C4-2B (cell line): Measurements from ENCODE around the gene TAF7.

Experiments
- H3K27ac ChIP-seq: fragments of 450-650 bp; 2 replicates; pipeline ENCODE4 v1.5.1; 2017
- ZFX ChIP-seq: fragments of 450-650 bp; IDR thresholded peaks from 2 replicates; pipeline ENCODE4 v1.6.1; 2017
- TF ChIP-seq, protein P1 (sequence below): fragments of 450-650 bp; conservative IDR thresholded peaks from 2 replicates; pipeline ENCODE4 v1.5.1; 2017; ENCODE audit warnings: mild to moderate bottlenecking

The TAF7 gene

DNA sequence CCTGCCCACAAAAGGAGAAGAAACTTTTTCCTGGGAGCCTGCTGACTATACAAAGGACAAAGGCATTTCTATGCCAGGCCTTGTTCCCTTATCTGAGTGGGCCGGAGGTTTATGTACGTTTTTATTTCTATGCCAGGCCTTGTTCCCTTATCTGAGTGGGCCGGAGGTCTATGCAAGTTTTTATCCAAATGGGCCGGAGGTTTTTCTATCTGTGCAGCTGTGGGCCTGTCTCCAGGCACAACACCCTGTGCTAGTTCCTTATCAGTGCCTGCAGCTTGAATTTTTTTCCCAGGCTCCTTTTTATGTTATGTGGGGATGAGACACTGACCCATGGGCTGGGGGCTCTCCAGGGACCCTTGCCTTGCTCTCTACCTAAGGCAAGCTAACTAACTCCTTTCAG lies 22.2 kb downstream of the TAF7 start:
- TF ChIP-seq, protein P1, sequence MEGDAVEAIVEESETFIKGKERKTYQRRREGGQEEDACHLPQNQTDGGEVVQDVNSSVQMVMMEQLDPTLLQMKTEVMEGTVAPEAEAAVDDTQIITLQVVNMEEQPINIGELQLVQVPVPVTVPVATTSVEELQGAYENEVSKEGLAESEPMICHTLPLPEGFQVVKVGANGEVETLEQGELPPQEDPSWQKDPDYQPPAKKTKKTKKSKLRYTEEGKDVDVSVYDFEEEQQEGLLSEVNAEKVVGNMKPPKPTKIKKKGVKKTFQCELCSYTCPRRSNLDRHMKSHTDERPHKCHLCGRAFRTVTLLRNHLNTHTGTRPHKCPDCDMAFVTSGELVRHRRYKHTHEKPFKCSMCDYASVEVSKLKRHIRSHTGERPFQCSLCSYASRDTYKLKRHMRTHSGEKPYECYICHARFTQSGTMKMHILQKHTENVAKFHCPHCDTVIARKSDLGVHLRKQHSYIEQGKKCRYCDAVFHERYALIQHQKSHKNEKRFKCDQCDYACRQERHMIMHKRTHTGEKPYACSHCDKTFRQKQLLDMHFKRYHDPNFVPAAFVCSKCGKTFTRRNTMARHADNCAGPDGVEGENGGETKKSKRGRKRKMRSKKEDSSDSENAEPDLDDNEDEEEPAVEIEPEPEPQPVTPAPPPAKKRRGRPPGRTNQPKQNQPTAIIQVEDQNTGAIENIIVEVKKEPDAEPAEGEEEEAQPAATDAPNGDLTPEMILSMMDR: no peak
- no peak for TF ChIP-seq ZFX
- H3K27ac ChIP-seq: no peak overlapping the region

DNA sequence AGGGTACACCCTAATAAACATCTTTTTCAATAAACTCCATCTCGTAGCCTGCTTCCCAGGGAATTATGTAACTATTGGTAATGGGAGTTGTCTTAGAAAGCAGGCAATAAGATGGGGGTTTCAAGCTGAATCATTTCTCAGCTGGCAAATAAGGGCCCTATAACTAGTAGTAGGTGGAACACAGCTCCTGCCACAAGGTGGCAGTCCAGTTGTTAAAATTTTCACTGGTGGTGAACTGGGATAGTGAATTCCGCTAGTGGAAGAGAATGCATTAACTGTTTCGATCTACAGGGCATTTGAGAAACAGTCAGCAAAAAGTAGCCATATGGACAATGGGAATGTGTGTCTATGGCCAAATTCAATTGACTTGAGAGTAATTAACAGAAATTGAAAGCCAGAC lies 47.7 kb downstream of the TAF7 start:
- TF ChIP-seq ZFX: no peak
- TF ChIP-seq, protein P1: peak; percentile 15
- no peak overlapping the region for H3K27ac ChIP-seq

DNA sequence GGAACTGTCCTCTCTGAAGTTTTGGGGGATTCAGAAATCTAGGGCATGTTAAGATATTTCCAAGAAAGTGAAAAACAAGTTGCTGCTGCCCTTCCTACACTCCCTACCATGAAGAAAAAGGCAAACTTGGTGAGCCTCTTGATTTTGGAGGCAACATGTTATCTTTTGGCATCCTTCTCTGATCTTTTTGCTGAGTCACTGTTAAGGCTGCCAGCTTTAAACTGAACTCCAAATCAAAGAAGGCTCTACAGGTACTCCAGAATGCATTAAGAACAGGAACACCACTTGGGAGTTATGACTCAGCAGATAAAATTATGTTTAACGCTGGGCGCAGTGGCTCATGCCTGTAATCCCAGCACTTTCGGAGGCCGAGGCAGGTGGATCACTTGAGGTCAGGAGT lies 51.4 kb downstream of the TAF7 start:
- no peak overlapping the region for H3K27ac ChIP-seq
- TF ChIP-seq, protein P1: no peak
- TF ChIP-seq ZFX: no peak
